GM10266 (cell line): ENCODE results near the gene PEX5L.

Source experiments
- DNase-seq: peaks from one replicate; pipeline ENCODE4 v3.0.0; 2012; ENCODE audit errors: extremely low spot score
- TF ChIP-seq, protein P1 (sequence below): IDR thresholded peaks from 2 replicates; pipeline ENCODE4 v1.5.1; 2012; ENCODE audit warnings: mild to moderate bottlenecking, low read depth; ENCODE audit not compliant: control insufficient read depth, insufficient read depth; ENCODE audit errors: missing control alignments

The PEX5L gene

GRCh38 chr3:179772297-179772696 lies 264.4 kb downstream of the PEX5L start:
- TF ChIP-seq, protein P1, sequence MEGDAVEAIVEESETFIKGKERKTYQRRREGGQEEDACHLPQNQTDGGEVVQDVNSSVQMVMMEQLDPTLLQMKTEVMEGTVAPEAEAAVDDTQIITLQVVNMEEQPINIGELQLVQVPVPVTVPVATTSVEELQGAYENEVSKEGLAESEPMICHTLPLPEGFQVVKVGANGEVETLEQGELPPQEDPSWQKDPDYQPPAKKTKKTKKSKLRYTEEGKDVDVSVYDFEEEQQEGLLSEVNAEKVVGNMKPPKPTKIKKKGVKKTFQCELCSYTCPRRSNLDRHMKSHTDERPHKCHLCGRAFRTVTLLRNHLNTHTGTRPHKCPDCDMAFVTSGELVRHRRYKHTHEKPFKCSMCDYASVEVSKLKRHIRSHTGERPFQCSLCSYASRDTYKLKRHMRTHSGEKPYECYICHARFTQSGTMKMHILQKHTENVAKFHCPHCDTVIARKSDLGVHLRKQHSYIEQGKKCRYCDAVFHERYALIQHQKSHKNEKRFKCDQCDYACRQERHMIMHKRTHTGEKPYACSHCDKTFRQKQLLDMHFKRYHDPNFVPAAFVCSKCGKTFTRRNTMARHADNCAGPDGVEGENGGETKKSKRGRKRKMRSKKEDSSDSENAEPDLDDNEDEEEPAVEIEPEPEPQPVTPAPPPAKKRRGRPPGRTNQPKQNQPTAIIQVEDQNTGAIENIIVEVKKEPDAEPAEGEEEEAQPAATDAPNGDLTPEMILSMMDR = no peak
- DNase-seq = no peak

DNA sequence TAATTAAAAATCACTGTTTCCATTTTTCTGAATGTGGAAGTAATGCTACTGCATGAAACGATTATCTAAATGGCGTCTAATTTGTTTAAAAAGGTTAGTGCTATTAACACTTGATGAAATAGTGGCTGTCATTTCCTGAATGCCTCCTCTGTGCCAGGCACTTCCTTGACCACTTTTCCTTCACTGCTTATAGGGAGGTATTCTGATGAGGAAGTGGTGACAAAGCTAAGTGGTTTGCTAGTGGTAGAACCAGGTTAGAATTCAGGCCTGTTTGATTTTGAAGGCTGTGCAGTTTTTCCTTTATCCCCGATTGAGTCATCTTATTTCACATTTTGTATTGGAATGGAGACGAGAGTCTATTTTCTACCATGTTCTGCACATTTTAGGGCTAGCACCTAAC lies 264.9 kb downstream of the PEX5L start:
- DNase-seq = no peak
- TF ChIP-seq, protein P1 = no peak

DNA sequence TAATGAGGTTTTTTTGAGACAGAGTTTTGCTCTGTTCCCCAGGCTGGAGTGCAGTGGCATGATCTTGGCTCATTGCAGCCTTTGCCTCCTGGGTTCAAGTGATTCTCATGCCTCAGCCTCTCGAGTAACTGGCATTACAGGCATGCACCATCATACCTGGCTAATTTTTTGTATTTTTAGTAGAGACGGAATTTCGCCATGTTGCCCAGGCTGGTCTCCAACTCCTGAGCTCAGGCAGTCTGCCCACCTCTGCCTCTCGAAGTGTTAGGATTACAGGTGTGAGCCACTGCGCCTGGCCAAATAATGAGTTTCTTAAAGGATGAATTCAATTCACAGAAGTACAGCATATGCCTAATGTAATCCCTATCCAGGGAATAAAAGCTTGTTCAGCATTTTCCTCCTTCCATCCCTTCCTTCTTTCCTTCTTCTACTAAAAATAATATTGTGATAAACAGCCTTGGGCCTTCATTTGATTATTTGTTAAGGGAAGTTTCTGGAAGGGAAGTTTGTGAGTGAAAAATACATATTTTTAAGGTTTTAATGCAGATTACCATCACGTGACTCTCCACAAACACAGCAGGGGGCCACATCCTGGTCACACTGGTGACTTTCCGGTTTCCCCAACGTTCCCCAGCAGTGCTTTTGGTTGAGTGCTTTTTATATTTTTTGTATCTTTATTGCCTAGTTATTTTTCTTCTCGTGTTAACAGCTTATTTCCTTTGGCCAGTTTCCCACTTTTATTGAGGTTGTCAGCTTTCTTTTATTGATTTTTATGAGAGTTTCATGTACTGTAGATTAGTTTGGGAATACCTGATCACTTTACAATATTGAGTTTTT lies 267.1 kb downstream of the PEX5L start:
- DNase-seq = peak; percentile 53
- TF ChIP-seq, protein P1 = no peak

GRCh38 chr3:179768080-179768479 lies 268.7 kb downstream of the PEX5L start:
- no peak for DNase-seq
- TF ChIP-seq, protein P1 = peak; percentile 32

- TF ChIP-seq, protein P1 = no peak
- no peak for DNase-seq
Measured at GRCh38 chr3:179766416-179767133, 270.2 kb downstream of the PEX5L start.

GRCh38 chr3:179765396-179765795 lies 271.3 kb downstream of the PEX5L start:
- DNase-seq = no peak
- TF ChIP-seq, protein P1 = no peak

GRCh38 chr3:179760944-179761343 lies 275.8 kb downstream of the PEX5L start:
- DNase-seq = no peak
- TF ChIP-seq, protein P1 = no peak
